AG04450 (cell line): ENCODE results near the gene PTPN1. TPM values are rescaled to one million over a fixed set of nuclear protein-coding genes. Genes with fewer than 3 reads are reported as not detected.
A peak's percentile ranks its signal among the peaks of the same experiment; 100 is the strongest.

Experiments
- CTCF ChIA-PET: fragments of 300-600, 350-600 bp; formaldehyde crosslinking; extraction: SDS; loops from one replicate; lab custom pipeline; 2022; ENCODE audit warnings: antibody characterized with exemption, inconsistent platforms; lab: Charles Lee
- POLR2A ChIA-PET: fragments of 350-600 bp; formaldehyde crosslinking; extraction: SDS; loops from one replicate; lab custom pipeline; 2021; ENCODE audit warnings: antibody characterized with exemption, inconsistent platforms; lab: Yijun Ruan, JAX
- DNase-seq: peaks from one replicate; pipeline ENCODE4 v3.0.0-alpha.2; 2011; ENCODE audit warnings: low read depth, low spot score
- H3K27ac ChIP-seq: one replicate; pipeline ENCODE4 v1.5.1; 2012; ENCODE audit warnings: low read depth, low read length, control low read depth
- H3K27me3 ChIP-seq: one replicate; pipeline ENCODE4 v1.6.0; 2012; ENCODE audit warnings: low read length; ENCODE audit not compliant: control insufficient read depth, insufficient read depth
- H3K4me3 ChIP-seq: 2 replicates; pipeline ENCODE4 v1.5.1; 2011; ENCODE audit warnings: mild to moderate bottlenecking, low read depth, low read length, control low read depth
- H3K9me3 ChIP-seq: 2 replicates; pipeline ENCODE4 v1.5.1; 2012; ENCODE audit warnings: low read length; ENCODE audit not compliant: control insufficient read depth, insufficient read depth
- CTCF ChIP-seq: IDR thresholded peaks from 2 replicates; pipeline ENCODE4 v1.5.1; 2011; ENCODE audit warnings: low read depth, low read length, control low read depth, inconsistent platforms
- polyA plus RNA-seq: library from polyadenylated mRNA; depleted of rRNA; stranded (reverse); fragments of >200 nt; gene quantifications from 2 replicates; pipeline ENCODE4 v1.2.3, GENCODE V29; 2011

The PTPN1 gene
- polyA plus RNA-seq, 1 experiment, result 54.7 TPM

- Histone ChIP-seq H3K9me3 (peaks cover 1% of the 10 kb centered on the region; the same call in 1 of the 2 replicates), H3K27me3 (no peaks in the 10 kb centered on the region), H3K4me3 (no peak overlapping the region), H3K27ac (no peak overlapping the region)
- TF ChIP-seq CTCF, result no peak
- DNase-seq, result no peak
- CTCF ChIA-PET, result interaction anchor here (0.6 to 1.4 kb wide), 4 partner anchors 11 to 278 kb away, joined by 3 to 4 read pairs (median 3); no protein-coding TSS in a partner anchor
- POLR2A ChIA-PET, result no interaction called here
These were observed 5.4 kb downstream of the PTPN1 start for GRCh38 chr20:50515471-50516106.

GRCh38 chr20:50516180-50516934 is 6.2 kb downstream of the PTPN1 start:
- no peaks in the 10 kb centered on the region for H3K9me3 ChIP-seq
- ChIA-PET CTCF (interaction anchor here (0.6 to 1.4 kb wide), 2 partner anchors 12 to 40 kb away, joined by 3 to 4 read pairs; no protein-coding TSS in a partner anchor), POLR2A (no interaction called here)
- H3K27me3 ChIP-seq, result no peaks in the 10 kb centered on the region
- no peak for TF ChIP-seq CTCF
- no peak for DNase-seq
- no peak overlapping the region for H3K4me3 ChIP-seq
- H3K27ac ChIP-seq, result no peak overlapping the region

GRCh38 chr20:50516935-50517816 is 7.0 kb downstream of the PTPN1 start:
- ChIA-PET CTCF (interaction anchor here (1.4 kb wide), 1 partner anchor 13 kb away, joined by 3 read pairs; no protein-coding TSS in a partner anchor), POLR2A (no interaction called here)
- DNase-seq, result no peak
- no peak overlapping the region for H3K4me3 ChIP-seq
- TF ChIP-seq CTCF, result no peak
- no peaks in the 10 kb centered on the region for H3K9me3 ChIP-seq
- no peaks in the 10 kb centered on the region for H3K27me3 ChIP-seq
- H3K27ac ChIP-seq, result no peak overlapping the region

GRCh38 chr20:50517817-50518154 is 7.6 kb downstream of the PTPN1 start:
- Histone ChIP-seq H3K27ac (no peak overlapping the region), H3K9me3 (no peaks in the 10 kb centered on the region), H3K27me3 (no peaks in the 10 kb centered on the region), H3K4me3 (peak overlapping the region; percentile 15; the same call in 1 of the 2 replicates)
- DNase-seq, result no peak
- ChIA-PET POLR2A (no interaction called here), CTCF (no interaction called here)
- TF ChIP-seq CTCF, result no peak
